ENCODE measurements around the gene APOD.
"Not testable (repeated sequence)": the region's sequence is repeated elsewhere in the genome, so short reads cannot be mapped to it uniquely, and the experiment has no call there.

Gene APOD

DNA sequence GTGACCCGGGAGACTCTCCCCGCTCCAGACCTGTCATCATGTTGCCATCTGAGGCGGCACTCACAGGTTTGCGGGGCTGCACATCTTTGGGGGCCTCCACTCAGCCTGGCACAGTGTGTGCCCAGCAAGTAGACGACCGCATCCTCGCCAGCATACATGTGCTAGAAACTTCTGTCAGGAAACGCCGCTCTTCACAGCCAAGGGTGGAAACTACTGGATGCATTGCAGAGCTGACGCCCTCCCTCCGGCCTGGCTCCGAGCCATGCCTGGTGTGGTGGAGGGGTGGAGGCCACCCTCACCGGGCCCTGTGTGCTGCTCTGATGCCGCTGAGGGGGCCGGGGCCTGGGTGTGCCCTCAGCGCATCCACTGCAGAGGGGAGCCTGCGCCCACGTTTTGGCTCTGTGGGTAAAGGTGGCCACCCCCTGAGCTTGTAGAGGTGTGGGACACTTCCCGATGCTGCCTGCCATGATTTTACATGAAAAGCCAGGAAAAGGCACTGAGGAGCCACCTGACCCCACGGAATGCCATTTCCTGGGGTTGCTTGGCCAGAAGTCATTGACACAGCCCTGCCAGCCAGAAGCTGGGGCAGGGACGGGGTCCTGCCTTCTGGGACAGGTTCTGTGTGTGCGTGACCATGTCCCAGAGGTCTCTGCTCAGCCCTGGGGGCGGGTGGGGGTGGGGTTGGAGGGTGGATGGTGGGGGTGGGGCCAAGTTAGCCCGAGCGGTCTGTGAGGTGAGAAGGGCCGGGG lies 39.7 kb upstream of the APOD start:
- not testable (repeated sequence) for H3K27ac ChIP-seq; H3K4me1 ChIP-seq (ENCODE audit: control insufficient read depth in 1 of 2, insufficient read depth in 1 of 2, low read depth in 1 of 2, low read length in 1 of 2); H3K4me3 ChIP-seq (ENCODE audit: low read depth in 1 of 2, low read length in 1 of 2); H3K9me3 ChIP-seq; H3K36me3 ChIP-seq
- peaks cover 15% of the 10 kb centered on the region for H3K27me3 ChIP-seq

DNA sequence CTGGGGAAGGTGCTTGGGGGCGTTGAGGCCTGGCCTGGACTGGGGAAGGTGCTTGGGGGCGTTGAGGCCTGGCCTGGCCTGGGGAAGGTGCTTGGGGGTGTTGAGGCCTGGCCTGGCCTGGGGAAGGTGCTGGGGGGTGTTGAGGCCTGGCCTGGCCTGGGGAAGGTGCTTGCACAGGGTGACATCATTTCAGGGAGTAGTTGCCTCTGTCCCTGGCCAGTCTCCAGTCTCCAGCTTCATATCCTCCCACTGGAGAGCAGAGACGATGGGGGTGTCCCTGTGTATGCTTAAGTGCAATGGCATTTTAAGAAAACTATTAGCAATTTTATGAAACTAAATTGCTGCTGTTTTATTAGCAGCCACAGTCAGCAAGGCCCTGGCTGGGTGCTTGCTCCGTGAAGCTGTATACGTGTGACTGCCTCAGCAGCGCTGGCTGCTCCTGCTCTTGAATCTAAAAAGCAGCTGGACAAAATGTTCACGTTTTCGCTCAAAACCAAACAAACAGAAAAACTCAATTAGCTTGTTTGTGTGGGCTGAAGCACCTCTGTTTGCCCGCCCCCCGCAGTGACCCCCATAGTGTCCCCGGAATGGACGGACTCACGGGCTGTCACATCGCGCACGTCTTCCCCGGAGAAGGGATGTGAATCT lies 38.9 kb upstream of the APOD start:
- not testable (repeated sequence) for H3K36me3 ChIP-seq; H3K27ac ChIP-seq; H3K9me3 ChIP-seq; H3K4me3 ChIP-seq (ENCODE audit: low read depth in 1 of 2, low read length in 1 of 2); H3K4me1 ChIP-seq (ENCODE audit: control insufficient read depth in 1 of 2, insufficient read depth in 1 of 2, low read depth in 1 of 2, low read length in 1 of 2)
- peaks cover 15% of the 10 kb centered on the region for H3K27me3 ChIP-seq

DNA sequence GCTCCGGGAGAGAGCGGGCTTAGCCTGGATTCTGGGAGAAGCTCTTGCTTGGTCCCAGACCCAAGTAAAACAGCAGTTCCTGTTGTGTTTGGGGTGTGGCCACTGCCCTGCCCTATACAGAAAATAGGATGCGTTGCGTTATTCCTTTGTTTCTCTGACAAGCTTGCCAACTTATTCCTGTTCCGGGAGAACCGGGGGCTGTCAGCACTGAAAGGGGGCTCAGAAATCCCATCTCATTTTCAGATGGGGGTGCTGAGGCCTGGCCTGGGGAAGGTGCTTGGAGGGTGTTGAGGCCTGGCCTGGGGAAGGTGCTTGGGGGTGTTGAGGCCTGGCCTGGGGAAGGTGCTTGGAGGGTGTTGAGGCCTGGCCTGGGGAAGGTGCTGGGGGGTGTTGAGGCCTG lies 38.3 kb upstream of the APOD start:
- H3K9me3 ChIP-seq; H3K4me1 ChIP-seq (ENCODE audit: control insufficient read depth in 1 of 2, insufficient read depth in 1 of 2, low read depth in 1 of 2, low read length in 1 of 2); H3K4me3 ChIP-seq (ENCODE audit: low read depth in 1 of 2, low read length in 1 of 2); H3K27ac ChIP-seq; H3K36me3 ChIP-seq: not testable (repeated sequence)
- H3K27me3 ChIP-seq: peaks cover 15% of the 10 kb centered on the region

DNA sequence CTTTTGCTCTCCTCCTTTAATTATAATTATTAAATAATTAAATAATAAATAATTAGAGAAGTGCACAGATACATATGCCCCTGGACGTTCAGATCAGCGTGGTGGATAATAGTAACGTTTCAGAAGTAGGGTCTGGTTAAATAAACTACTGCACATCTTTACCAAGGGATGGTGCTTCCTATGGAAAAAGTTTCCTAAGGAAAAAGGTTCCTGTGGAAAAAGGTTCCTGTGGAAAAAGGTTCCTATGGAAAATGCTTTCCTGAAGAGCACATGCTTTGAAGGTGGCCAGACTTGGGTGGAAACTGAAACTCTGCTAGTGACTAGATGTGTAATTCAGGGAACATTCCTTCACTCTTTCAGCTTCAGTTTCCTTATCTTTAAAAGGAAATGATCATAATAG lies 37.4 kb upstream of the APOD start:
- peaks cover 15% of the 10 kb centered on the region for H3K27me3 ChIP-seq
- not testable (repeated sequence) for H3K4me1 ChIP-seq (ENCODE audit: control insufficient read depth in 1 of 2, insufficient read depth in 1 of 2, low read depth in 1 of 2, low read length in 1 of 2); H3K27ac ChIP-seq; H3K36me3 ChIP-seq; H3K4me3 ChIP-seq (ENCODE audit: low read depth in 1 of 2, low read length in 1 of 2); H3K9me3 ChIP-seq

DNA sequence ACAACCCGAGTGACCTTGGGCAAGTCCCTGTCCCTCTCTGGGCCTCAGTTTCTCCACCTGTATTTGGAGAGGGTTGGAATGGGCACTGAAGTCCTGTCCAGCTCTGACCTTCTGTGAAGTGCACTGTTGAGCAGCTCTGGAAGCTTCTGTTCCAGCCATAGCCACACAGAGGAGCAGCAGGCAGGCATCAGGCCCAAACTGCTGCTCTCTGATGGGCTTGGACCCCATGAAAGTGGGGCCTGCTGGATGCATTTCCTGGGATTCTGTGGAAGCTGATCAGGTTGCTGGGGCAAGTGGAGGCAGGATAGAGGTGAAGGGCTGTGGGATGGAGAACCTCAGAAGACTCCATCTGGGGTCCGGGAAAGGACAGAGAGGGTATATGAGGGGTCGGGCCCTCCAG lies 36.7 kb upstream of the APOD start:
- H3K36me3 ChIP-seq; H3K4me1 ChIP-seq (ENCODE audit: control insufficient read depth in 1 of 2, insufficient read depth in 1 of 2, low read depth in 1 of 2, low read length in 1 of 2); H3K27ac ChIP-seq; H3K4me3 ChIP-seq (ENCODE audit: low read depth in 1 of 2, low read length in 1 of 2); H3K9me3 ChIP-seq: not testable (repeated sequence)
- peaks cover 13% of the 10 kb centered on the region for H3K27me3 ChIP-seq

DNA sequence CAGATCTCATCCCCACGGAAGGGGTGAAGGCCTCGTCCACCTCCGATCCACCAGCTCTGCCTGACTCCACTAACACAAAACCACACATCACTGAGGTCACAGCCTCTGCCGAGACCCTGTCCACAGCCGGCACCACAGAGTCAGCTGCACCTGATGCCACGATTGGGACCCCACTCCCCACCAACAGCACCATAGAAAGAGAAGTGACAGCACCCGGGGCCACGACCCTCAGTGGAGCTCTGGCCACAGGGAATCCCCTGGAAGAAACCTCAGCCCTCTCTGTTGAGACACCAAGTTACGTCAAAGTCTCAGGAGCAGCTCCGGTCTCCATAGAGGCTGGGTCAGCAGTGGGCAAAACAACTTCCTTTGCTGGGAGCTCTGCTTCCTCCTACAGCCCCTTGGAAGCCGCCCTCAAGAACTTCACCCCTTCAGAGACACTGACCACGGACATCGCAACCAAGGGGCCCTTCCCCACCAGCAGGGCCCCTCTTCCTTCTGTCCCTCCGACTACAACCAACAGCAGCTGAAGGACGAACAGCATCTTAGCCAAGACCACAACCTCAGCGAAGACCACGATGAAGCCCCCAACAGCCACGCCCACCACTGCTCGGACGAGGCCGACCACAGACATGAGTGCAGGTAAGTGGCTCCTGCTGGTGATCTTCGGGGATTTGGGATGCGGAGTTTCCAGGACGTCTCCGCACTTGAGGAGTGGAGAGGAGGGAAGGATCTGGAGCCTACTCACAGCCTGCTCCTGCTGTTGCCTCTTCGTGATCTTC lies 36.0 kb upstream of the APOD start:
- H3K27me3 ChIP-seq; H3K36me3 ChIP-seq; H3K4me3 ChIP-seq (ENCODE audit: low read depth in 1 of 2, low read length in 1 of 2); H3K4me1 ChIP-seq (ENCODE audit: control insufficient read depth in 1 of 2, insufficient read depth in 1 of 2, low read depth in 1 of 2, low read length in 1 of 2); H3K9me3 ChIP-seq; H3K27ac ChIP-seq: not testable (repeated sequence)

DNA sequence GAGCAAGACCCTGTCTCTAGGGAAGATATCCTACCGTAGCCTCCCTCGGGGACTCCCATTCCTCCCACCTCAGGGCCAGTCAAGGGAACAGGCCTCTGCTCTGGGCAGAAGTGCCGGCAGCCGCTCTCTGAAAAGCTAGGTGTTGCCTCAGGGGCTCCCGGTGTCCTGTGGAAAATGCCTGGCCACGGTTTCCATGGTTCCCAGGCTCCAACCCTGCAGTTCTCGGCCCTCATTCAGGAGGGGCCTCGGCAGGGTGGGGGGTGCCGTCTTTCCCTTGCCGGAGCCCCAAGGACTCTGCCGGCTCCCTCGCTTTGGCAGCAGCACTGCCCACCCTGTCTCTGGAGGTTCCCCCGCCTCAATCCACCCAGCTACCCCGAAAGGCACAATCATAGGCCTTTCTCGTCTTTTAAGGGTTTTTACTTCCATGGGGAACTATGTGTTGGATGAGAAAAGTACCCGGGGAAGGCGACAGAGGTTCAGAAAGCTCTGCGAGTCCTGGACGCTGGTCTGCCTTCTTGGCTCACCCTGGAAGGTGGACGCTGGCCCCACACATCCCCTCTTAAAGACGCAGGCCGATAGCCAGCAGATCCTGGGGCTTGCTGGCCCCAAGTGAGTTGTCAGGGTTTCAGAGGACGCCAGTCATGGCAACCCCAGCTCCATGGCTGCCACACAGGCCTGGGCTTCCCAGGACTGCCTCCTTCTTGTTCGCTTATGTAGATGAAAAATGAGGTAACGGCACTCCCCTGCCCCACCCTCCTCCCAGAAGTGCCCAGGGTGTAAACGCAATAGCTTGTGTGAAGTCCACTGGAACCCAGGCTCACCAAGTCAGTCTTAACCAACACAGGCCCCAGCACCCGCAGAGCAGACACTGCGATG lies 34.3 kb upstream of the APOD start:
- not testable (repeated sequence) for H3K36me3 ChIP-seq; H3K27ac ChIP-seq; H3K4me1 ChIP-seq (ENCODE audit: control insufficient read depth in 1 of 2, insufficient read depth in 1 of 2, low read depth in 1 of 2, low read length in 1 of 2); H3K4me3 ChIP-seq (ENCODE audit: low read depth in 1 of 2, low read length in 1 of 2); H3K9me3 ChIP-seq; H3K27me3 ChIP-seq

DNA sequence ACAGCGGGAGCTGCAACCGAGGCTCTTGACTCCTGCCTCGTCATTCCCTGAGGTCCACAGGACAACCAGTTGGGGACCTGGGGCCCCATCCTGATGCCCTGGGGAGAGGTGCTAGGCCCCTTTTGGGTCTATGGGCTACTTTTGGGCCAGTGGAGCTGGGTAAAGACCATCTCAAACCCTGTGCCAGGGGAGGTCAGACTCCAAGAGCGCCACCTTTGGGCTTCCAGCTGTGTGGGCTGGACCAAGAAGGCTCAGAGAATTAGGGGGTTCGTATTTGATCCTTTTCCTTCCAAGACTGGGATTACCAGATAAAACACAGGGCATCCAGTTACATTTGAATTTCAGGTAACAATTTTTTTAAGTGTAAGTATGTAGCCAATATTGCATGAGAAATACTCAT lies 33.4 kb upstream of the APOD start:
- not testable (repeated sequence) for H3K36me3 ChIP-seq; H3K4me1 ChIP-seq (ENCODE audit: control insufficient read depth in 1 of 2, insufficient read depth in 1 of 2, low read depth in 1 of 2, low read length in 1 of 2); H3K9me3 ChIP-seq; H3K4me3 ChIP-seq (ENCODE audit: low read depth in 1 of 2, low read length in 1 of 2); H3K27me3 ChIP-seq; H3K27ac ChIP-seq

DNA sequence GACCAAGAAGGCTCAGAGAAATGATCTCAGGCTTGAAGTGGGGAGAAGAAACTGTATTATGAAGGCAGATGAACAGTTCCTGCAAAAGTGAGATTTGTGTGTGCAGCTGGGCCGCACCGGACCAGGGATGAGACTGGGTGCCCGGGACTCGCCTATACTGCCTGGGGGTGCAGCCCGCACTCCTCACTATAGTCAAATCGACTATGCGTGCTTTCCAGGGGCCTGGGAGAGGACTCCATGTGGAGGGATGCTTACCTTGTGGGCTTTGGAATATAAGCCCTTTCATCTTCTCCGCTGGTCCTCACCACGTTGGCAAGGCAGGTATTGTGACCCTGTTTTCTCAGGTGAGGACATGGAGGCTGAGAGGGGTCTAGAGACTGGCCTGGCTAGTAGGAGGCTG lies 32.9 kb upstream of the APOD start:
- Histone ChIP-seq H3K4me3 (ENCODE audit: low read depth in 1 of 2, low read length in 1 of 2) (no peak overlapping the region), H3K27ac (no peak overlapping the region), H3K27me3 (peaks cover 6% of the 10 kb centered on the region), H3K4me1 (ENCODE audit: control insufficient read depth in 1 of 2, insufficient read depth in 1 of 2, low read depth in 1 of 2, low read length in 1 of 2) (no peaks in the 10 kb centered on the region), H3K36me3 (no peaks in the 10 kb centered on the region), H3K9me3 (no peaks in the 10 kb centered on the region)
- TF ChIP-seq, protein P1, sequence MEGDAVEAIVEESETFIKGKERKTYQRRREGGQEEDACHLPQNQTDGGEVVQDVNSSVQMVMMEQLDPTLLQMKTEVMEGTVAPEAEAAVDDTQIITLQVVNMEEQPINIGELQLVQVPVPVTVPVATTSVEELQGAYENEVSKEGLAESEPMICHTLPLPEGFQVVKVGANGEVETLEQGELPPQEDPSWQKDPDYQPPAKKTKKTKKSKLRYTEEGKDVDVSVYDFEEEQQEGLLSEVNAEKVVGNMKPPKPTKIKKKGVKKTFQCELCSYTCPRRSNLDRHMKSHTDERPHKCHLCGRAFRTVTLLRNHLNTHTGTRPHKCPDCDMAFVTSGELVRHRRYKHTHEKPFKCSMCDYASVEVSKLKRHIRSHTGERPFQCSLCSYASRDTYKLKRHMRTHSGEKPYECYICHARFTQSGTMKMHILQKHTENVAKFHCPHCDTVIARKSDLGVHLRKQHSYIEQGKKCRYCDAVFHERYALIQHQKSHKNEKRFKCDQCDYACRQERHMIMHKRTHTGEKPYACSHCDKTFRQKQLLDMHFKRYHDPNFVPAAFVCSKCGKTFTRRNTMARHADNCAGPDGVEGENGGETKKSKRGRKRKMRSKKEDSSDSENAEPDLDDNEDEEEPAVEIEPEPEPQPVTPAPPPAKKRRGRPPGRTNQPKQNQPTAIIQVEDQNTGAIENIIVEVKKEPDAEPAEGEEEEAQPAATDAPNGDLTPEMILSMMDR (IDR thresholded peaks at IDR 0.05): no peak

DNA sequence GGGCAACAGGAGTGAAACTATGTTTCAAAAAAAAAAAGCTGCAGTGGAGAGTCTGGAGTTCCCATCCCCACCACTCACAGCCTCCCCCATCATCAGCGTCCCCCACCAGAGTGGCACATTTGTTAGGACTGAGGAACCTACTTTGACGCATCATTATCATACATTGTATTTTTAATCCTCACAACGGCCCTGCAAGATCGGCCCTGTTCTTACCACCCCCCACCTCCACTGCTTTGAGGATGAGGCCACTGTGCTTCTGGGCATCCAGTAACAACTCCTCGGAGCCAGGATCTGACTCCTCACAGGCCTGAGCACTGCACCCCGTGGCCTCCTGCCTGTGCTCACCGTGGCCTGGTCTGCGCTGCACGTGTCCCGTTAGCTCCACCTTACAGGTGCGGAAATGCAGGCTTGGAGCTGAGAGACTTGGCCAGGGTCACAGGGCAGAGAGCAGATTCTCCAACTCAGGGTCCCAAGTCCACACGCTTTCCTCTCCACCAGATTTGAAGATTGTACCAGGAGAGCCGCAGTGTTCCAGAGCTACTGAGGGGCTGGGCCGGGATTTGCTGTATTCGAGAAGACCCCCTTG lies 32.3 kb upstream of the APOD start:
- H3K27me3 ChIP-seq; H3K36me3 ChIP-seq; H3K27ac ChIP-seq; H3K4me3 ChIP-seq (ENCODE audit: low read depth in 1 of 2, low read length in 1 of 2); H3K4me1 ChIP-seq (ENCODE audit: control insufficient read depth in 1 of 2, insufficient read depth in 1 of 2, low read depth in 1 of 2, low read length in 1 of 2); H3K9me3 ChIP-seq: not testable (repeated sequence)

DNA sequence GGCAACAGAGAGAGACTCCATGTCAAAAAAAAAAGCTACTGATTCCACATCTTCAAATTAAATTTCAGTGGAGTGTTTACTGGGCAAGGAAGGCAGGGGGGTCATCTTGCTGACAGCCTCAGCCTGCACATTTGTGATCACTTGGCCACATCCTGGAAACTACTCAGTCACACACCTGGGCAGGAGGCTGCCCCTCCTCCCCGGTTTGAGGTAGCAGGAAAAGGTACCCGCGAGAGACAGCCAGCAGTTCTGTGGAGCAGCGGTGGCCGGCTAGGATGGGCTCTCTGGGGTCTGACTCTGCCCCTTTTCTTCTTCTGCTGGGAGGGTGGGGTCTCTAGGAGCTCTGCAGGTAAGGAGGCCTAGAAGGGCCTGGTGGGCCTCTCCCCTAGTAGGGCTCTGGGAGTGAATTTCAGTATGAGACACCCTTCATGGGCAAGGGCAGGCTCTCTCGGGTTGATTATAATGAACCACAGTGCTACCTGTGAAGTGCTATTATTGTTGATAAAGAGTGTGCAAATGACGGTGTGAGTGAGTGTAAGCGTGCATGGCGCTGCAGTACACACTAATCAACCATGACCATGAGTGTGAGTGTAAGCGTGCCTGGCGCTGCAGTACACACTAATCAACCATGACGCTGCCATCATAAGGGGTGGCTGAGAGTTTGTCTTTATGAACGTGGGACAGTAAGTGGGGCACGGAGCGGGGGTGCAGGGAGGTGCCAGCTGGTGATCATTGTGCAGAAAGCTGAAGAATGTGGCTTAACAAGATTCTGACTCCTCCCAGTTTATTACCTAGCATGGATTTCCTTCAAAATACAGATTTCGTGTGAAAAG lies 31.1 kb upstream of the APOD start:
- H3K9me3 ChIP-seq; H3K27me3 ChIP-seq; H3K36me3 ChIP-seq; H3K4me1 ChIP-seq (ENCODE audit: control insufficient read depth in 1 of 2, insufficient read depth in 1 of 2, low read depth in 1 of 2, low read length in 1 of 2); H3K4me3 ChIP-seq (ENCODE audit: low read depth in 1 of 2, low read length in 1 of 2); H3K27ac ChIP-seq: not testable (repeated sequence)
